GM19397 (cell line): ENCODE measurements around the gene CAMK4.
"Not testable (repeated sequence)": the region's sequence is repeated elsewhere in the genome, so short reads cannot be mapped to it uniquely, and the experiment has no call there.

Source experiments
- ATAC-seq: cut with Tn5 transposase; IDR thresholded peaks from one replicate; pipeline ENCODE4 v1.9.1; 2021; ENCODE audit warnings: mild to moderate bottlenecking, moderate library complexity; ENCODE audit not compliant: unreplicated experiment

Gene CAMK4

DNA sequence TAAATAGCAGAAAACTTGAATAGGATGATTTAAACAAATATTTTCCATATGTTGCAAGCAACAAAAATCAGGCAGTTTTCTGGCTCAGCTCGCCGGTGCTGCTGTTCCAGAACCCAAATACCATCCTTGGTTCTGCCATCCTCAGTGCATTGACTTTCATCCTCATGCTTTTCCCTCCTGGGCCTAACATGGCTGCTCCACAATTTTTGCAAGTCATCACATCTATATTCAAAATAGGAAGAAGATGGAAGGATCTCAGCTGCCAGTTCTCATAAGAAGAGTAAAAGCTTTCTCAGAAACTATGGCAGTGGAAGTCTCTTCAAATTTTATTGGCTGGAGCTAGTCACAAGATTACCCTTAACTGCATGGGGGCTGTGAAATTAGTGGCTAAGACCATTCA, 151.5 kb downstream of the CAMK4 start:
- ATAC-seq: no peak

DNA sequence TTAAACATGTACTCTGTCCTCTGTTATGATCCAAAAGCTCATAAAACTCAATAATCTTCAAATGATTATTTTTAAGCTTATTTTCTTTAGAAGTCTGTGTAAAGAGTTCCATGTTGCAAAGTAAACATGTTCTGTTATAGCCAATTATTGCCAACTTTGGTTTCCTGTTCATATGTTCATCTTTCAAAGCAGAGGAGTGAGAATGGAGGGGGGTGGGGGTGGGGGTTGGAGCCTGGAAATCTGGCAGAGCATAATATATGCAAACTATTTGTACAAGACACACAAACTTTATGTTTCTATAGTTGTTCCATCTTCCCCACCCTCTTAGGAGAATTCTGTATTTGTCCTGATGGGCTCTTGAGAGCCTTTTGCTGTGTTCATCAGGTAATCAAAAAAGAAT, 153.1 kb downstream of the CAMK4 start:
- no peak for ATAC-seq

DNA sequence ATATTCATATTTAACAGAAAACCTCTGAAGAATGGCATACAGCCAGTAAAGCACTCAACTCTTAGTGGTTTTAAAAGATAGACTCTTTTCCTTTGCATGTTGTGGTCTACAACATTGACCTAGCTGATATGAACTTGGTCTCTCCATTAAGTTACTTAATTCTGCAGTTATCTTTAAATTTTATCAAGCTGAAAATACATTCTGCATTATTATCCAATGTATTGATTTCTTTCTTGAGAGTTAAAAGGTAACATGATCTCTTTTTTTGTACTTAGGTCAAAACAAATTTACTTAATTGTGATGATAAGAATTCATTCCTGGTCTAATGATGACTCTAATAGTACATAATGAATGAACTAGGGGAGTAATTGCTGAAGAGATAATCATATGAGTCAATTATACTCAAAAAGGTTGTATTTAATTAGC, 155.2 kb downstream of the CAMK4 start:
- ATAC-seq: no peak

DNA sequence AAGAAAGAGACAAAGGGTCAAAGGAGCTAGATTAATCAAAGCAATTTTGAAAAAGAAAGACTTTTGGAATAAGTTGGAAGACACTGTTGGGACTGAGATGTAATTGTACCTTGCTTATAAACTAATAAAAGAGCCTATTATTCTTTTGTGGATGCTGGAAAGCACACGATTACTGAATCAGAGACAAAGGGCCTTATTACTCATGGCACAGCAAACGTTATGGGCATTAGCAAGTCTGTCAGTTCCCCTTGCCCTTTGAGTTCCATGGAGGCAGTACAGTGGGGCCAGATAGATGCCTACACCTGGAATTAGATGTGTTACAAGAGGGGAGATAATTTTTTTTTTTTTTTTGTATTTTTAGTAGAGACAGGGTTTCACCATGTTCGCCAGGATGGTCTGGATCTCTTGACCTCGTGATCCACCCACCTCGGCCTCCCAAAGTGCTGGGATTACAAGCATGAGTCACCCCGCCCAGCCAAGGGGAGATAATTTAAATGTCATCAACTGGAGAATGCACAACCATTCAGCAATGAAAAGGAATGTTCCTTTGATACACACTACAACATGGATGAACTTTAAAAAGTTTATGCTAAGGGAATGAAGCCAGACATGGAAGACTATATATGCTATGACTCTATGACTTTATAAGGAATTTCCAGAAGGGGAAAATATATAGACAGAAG, 159.2 kb downstream of the CAMK4 start:
- ATAC-seq: no peak

DNA sequence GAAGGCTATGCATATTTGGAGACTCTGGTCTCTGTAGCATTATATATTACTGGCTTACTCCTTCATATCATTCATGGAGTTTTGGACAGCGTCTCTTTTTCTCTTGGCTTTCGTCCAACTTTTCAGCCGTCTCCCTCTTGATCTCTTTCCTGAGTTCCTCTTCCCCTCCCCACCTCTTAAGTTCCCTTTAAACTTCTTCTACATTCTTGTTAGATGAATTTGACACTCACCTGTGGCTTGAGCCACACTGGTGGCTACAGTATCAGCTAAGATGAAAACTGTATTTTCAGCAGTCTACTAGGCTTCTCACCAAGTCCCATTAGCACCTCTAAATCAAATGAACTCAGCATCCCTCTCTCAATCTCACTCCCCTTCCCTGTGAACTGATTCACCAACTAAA, 160.0 kb downstream of the CAMK4 start:
- ATAC-seq: no peak

DNA sequence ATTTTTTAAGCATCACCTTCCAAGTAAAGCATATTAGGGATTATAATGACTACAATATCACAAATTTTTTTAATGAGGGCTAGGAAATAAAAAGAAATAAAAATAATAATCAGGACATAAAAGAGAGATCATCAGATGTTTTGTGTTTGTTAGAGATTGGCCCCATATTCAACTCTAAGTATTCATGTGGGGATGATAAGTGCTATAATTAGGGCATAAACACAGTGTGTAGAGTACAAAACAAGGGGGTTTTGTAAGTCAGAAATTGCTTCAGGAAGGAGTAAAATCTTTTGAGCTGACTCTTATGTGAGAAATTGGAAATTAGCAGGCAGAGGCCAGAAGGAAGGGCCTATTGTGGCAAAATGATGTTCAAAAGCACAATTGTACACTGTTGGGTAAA, 160.9 kb downstream of the CAMK4 start:
- no peak for ATAC-seq

DNA sequence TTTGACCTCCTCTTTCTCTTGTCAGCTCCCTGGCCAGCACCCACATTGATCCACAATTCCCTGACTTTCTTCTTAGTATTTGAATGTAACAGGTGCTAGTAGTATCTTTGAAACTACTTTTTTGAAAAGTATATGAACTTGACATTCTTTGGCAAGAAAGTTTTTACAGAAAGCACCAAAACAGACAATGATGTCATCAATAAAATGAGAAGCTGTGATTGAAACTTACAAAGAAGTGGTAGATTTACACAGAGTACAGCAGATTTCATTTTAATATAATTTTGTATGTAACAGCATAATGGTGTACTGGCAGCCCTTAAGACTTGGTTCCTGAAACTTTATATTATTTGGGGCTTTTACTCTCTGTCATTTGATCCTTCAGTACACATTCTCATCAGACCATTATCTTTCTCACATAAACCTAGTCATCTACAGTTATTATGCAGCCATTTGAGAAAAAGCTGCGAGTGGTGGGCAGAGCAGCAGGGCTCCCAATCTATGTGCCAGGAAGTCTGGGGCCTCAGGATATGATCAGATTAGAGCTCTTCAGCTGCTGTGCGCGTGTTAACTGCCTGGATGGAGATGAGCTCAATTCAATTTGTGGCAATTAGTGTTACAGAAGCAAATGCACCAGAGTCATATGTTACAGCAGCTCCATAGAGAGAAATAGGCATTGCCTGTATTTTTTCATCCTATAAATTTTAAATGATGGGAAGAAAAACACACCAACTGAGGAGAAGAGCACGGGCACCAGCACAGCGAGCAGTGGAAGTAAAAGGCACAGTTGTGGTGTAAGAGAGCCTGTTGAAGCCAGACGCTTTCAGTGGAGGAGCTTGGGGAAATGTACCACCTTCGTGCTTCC, 162.0 kb downstream of the CAMK4 start:
- no peak for ATAC-seq

DNA sequence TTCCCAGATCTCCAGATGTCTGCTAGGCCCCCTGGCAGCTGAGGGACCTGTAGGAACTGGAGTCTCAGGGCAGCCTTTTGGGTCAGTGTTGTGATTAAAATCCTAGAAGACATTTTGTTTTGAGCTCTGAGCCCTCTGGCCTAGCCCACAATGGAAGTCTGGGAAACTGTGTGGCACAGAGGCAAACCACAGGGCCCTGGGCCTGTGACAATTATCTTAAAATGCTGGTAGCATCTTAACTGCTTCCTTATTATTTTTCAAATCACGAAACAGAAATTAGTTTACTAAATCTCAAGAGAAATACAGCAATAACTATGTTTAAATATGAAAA, 162.6 kb downstream of the CAMK4 start:
- ATAC-seq: no peak

DNA sequence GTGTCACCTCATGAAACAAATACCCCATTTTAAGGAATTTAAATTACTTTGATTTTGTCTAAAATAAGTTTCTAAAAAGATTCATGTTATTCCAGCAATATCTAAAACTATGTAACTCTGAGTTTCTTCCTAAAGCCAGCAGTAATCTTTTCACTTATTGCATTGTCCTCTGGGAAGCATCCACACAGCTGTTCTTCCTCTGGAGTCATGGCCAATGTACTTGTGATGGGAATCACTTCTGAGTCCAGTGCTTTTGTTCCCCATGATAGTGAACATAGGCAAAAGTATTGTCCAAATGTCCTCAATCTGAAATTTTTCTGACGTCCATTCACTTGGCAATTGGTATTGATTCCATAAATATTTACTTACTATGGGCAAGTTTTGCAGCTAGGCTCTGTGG, 163.2 kb downstream of the CAMK4 start:
- ATAC-seq: no peak

DNA sequence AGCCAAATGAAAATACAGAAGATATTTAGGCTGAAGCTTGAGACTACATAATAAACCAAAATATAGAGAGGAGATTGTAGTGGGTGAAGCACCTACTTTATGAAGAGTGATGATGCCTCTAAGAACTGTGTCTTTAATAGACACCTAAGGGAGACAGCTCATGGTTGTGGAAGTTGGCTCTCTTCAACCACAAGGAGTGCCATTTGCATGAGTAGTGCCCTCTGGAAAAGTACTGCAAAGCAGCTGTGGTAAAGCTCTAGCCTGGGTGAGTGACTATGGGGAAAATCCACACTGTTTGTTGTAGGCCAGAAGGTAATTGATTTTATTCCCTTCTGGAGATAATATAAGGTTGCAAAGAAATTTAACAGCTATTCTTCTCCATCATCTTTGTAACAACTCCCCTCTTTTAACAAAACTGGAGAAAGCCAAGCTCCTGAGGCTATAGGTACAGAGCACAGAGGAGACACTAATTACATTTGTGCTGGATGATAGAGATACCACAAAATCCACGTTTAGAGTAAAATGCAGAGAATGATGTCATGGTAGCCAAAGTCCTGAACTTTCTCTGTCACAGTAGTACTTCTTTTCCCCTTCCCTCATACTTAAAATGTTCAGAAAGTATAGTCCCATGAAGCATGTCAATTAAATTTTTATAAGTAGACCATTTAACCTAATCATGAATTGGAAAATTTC, 165.4 kb downstream of the CAMK4 start:
- no peak for ATAC-seq

DNA sequence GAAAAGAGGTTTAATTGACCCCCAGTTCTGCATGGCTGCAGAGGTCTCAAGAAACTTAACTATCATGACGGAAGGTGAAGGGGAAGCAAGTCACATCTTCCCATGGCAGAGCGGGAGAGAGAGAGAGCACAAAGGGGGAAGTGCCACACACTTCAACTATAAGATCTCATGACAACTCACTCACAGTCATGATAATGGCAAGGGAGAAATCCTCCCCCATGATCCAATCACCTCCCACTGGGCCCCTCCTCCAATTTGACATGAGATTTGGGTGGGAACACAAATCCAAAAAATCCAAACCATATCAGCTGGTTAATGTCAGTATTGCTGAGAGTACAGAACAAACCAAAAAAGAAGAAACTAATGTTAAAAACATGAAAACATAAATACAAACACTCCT, 168.0 kb downstream of the CAMK4 start:
- no peak for ATAC-seq

DNA sequence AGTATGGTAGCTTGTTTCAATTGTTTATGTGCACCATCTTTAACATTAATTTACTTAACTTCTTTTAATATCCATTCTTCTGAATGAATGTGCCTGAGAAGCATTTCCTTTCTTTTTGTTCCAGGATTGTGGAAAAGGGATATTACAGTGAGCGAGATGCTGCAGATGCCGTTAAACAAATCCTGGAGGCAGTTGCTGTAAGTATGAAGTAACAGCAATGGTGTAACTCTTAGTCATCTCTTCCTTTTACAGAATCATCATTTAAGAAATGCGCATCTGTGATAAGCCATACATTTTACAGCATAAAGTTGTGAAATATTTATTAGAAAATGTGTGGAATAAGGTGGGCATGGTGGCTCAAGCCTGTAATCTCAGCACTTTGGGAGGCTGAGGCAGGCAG, 170.4 kb downstream of the CAMK4 start:
- no peak for ATAC-seq

DNA sequence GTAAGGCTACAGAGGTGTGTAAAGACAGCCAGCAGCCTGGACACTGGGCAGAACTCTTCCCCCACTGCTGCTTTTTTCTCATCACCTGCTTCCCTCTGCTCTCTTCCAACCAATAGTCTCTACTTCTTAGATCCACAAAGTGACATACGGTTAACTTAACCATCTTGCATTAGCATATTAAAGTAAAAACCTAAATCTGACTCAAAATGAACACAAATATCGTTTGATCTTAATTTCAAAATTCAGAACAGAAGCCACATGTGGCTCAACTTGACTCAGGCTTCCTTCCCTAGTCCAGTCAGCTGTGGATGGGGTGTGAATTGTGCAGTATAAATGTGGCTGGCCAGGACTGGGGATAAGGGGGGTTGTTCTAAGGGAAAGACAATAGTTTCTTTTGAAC, 173.8 kb downstream of the CAMK4 start:
- no peak for ATAC-seq

DNA sequence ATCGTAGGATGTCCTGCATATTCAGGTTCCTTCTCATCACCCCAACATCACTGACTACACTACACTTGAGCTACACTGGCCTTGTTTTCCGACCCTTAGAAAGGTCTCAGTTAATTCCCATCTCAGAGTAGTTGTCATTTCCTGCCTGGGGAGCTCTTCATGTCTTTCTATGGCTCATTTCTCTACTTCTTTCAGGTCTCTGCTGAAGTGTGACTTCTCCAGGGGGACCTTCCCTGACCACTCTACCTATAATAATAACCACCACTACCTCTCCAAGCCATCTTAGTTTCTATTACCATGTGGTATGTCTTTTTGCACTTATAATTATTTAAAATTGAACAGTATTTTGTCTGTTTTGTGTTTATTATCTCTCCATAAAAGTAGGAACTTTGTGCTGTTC, 174.9 kb downstream of the CAMK4 start:
- ATAC-seq: no peak

DNA sequence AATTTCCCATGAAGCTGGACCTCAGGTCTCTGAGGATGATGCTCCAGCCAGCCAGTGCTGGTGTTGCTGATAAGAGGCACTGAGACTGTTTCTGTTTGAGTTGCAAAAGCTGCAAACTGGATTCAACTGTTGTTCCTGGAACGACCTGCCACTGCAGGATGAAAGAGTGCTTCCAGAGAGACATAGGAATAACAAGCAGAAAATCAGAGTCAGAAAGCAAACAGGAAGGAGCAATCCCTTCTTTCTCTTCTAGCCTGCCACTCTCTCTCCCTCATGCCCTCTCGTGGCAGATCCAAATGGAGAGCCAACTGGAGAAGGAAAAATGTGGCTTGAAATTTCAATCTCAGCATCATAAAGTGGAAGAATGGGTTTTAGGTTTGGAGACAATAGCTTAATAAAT, 177.7 kb downstream of the CAMK4 start:
- no peak for ATAC-seq

DNA sequence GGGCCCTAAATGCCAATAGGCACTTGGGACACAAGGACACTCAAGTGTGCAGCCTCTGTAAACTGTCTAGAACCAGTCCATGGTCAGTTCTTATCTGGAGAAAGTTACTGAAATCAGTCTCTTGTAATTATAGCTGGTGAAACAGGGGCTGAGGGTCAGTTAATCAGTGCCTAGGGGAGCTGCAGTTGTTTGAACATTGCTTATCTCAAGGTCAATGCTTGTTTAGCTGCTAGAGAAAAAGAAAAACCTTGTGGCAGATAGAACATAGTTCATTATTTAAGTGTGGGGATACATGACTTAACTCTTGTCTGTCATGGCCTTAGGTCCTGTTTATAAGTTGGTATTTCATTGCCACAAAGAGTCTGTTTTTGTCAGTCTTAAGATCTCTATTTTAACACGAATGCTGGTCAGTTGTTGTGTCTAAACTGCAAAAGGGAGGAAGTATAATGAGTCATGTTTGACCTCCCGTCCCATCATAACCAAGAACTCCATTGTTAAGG, 180.1 kb downstream of the CAMK4 start:
- ATAC-seq: no peak

DNA sequence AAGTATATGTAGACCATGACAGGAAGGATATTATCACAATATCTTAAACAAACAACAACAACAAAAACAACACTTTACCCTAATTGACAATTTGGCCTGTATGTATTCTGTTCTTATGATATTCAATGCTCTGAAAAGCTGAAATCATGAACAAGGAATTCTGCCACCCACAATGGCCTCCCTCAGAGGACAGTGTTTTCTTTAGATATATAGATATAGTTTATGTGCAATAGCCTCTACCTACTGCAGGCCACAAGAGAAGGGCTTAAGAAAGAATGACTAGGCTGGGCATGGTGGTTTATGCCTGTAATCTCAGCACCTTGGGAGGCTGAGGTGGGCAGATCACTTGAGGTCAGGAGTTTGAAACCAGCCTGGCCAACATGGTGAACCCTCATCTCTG, 183.4 kb downstream of the CAMK4 start:
- ATAC-seq: no peak

DNA sequence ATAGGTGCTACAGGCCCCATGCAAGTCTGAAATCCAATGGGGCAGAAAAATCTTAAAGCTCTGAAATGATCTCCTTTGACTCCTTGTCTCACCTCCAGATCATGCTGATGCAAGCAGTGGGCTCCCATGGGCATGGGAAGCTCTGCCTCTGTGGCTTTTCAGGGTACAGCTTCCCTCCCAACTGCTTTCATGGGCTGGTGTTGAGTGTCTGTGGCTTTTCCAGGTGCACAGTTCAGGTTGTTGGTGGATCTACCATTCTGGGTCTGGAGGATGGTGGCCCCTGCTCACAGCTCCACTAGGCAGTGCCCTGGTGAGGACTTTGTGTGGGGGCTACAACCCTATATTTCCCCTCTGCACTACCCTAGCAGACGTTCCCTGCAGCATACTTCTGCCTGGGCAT, 184.6 kb downstream of the CAMK4 start:
- ATAC-seq: no peak

DNA sequence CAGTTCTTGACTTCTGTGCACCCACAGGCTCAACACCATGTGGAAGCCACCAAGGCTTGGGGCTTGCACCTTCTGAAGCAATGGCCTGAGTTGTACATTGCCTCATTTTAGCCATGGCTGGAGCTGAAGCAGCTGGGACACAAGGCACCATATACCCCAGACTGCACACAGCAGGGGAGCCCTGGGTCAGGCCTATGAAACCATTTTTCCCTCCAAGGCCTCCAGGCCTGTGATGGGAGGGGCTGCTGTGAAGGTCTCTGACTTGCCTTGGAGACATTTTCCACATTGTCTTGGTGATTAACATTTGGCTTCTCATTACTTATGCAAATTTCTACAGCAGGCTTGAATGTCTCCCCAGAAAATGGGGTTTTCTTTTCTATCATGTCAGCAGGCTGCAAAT, 185.1 kb downstream of the CAMK4 start:
- not testable (repeated sequence) for ATAC-seq

DNA sequence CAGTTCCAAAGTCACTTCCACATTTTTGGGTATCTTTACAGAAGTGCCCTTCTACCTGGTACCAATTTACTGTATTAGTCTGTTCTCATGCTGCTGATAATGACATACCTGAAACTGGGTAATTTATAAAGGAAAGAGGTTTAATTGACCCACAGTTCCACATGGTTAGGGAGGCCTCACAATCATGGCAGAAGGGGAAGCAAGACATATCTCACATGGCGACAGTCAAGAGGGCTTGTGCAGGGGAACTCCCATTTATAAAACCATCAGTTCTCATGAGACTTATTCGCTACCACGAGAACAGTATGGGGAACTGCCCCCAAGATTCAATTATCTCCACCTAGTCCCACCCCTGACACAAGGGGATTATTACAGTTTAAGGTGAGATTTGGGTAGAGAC, 185.9 kb downstream of the CAMK4 start:
- not testable (repeated sequence) for ATAC-seq

DNA sequence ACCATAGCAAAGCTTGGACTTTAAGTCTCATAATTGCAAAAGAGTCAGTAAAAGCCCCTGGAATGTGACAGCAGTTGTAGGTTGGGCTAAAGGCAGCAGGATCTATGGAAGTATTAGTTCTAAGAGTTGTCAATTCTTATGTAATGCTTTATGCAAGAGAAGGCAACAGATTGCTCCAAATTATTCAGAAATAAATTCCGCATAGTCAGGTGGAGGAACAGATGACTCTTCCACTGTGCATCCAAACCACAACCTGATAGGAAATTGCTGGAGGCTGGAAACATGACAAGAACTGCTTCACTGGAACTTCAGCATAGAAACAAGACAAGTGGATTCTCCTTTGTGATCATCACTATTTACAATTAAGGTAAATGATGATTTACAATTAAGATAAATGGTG, 187.1 kb downstream of the CAMK4 start:
- no peak for ATAC-seq

DNA sequence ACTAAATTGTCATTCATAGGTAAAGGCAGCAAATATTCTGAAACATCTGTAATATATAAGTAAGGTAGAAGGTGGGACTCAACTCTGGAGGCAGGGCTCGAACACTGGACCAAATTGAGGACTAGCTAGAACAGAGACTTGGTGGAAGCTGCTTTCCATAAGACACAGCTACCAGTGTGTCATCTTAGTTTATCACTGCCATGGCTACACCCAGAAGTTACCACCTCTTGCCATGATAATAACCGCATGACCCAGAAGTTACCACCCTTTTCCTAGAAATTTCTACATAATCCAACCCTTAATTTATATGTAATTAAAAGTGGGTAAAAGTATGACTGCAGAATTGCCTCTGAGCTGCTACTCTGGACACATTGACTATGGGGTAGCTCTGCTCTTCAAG, 188.4 kb downstream of the CAMK4 start:
- no peak for ATAC-seq
